ENCODE results near the gene ZNF451. TPM values are rescaled to one million over a fixed set of nuclear protein-coding genes. Genes with fewer than 3 reads are reported as not detected.

Gene ZNF451
- total RNA-seq, 1 donor from 2014 or later = 71.9 TPM

- H3K27ac Mint-ChIP-seq = no peak overlapping the region
- DNase-seq (no peak), ATAC-seq (ENCODE audit: low read depth) (no peak)
- ChIA-PET POLR2A (no interaction called here), CTCF (no interaction called here)
- H3K4me3 Mint-ChIP-seq = no peak overlapping the region
- peaks cover 69% of the 10 kb centered on the region for H3K36me3 Mint-ChIP-seq (ENCODE audit: low read depth)
- peaks cover 1% of the 10 kb centered on the region for H3K9me3 Mint-ChIP-seq
- no peaks in the 10 kb centered on the region for H3K27me3 Mint-ChIP-seq
- H3K4me1 Mint-ChIP-seq = no peaks in the 10 kb centered on the region
- TF ChIP-seq, protein P1, sequence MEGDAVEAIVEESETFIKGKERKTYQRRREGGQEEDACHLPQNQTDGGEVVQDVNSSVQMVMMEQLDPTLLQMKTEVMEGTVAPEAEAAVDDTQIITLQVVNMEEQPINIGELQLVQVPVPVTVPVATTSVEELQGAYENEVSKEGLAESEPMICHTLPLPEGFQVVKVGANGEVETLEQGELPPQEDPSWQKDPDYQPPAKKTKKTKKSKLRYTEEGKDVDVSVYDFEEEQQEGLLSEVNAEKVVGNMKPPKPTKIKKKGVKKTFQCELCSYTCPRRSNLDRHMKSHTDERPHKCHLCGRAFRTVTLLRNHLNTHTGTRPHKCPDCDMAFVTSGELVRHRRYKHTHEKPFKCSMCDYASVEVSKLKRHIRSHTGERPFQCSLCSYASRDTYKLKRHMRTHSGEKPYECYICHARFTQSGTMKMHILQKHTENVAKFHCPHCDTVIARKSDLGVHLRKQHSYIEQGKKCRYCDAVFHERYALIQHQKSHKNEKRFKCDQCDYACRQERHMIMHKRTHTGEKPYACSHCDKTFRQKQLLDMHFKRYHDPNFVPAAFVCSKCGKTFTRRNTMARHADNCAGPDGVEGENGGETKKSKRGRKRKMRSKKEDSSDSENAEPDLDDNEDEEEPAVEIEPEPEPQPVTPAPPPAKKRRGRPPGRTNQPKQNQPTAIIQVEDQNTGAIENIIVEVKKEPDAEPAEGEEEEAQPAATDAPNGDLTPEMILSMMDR (IDR thresholded peaks at IDR 0.05) = no peak
- intact Hi-C loops (cut with micrococcal nuclease) = no loop called here
These were observed 57.4 kb downstream of the ZNF451 start for GRCh38 chr6:57147401-57147800.

GRCh38 chr6:57147955-57148858 is 58.2 kb downstream of the ZNF451 start:
- Mint-ChIP-seq H3K36me3 (ENCODE audit: low read depth) (peaks cover 66% of the 10 kb centered on the region), H3K27me3 (no peaks in the 10 kb centered on the region), H3K9me3 (no peaks in the 10 kb centered on the region), H3K4me1 (no peaks in the 10 kb centered on the region), H3K4me3 (no peak overlapping the region), H3K27ac (no peak overlapping the region)
- ATAC-seq (ENCODE audit: low read depth) (no peak), DNase-seq (no peak)
- intact Hi-C loops (cut with micrococcal nuclease) = no loop called here
- TF ChIP-seq, protein P1 (IDR thresholded peaks at IDR 0.05) = no peak
- POLR2A ChIA-PET = no interaction called here
- CTCF ChIA-PET = no interaction called here

DNA sequence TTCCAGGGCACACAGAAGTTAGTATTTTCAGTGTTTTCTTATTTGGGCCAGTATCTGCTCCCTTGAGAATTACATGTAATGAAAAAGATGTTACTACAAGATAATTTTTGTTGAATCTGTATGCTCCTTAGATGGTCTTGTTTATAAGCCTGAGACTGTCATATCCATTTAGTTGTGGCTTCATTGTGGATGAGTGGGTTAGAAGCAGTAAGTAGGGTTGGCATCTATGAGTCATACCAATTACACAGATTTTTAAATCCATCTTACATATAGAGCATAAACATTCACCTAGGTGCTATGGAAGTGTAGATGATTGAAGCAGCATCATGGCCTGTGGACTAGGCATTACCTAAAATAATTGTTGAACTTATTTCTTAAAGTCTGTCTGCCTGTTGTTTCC is 68.7 kb downstream of the ZNF451 start:
- ATAC-seq (ENCODE audit: low read depth) (no peak), DNase-seq (no peak)
- Mint-ChIP-seq H3K27me3 (no peaks in the 10 kb centered on the region), H3K9me3 (no peaks in the 10 kb centered on the region), H3K4me3 (no peak overlapping the region), H3K36me3 (ENCODE audit: low read depth) (peaks cover 45% of the 10 kb centered on the region), H3K4me1 (no peaks in the 10 kb centered on the region), H3K27ac (no peak overlapping the region)
- POLR2A ChIA-PET = no interaction called here
- TF ChIP-seq, protein P1 (IDR thresholded peaks at IDR 0.05) = no peak
- intact Hi-C loops (cut with micrococcal nuclease) = no loop called here
- CTCF ChIA-PET = no interaction called here

DNA sequence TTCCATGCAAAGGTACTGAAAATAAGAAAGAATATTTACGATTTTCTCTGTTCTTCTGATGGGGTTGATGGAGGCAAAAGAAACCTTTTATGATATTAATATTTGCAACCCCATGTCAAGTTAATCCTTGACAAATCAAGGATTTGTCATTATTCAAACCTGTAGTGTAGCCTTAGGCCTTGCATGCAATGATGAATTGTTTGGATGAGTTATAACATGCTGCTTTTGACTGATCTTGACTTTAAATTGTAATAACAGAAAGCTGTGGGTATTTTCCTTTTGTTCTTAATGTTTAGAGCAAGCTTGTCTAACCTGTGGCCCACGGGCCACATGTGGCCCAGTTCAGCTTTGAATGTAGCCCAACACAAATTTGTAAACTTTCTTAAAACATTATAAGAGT is 69.1 kb downstream of the ZNF451 start:
- TF ChIP-seq, protein P1 (IDR thresholded peaks at IDR 0.05) = no peak
- ATAC-seq (ENCODE audit: low read depth) = no peak
- ChIA-PET POLR2A (no interaction called here), CTCF (no interaction called here)
- no peak for DNase-seq
- intact Hi-C loops (cut with micrococcal nuclease) = no loop called here
- Mint-ChIP-seq H3K27me3 (no peaks in the 10 kb centered on the region), H3K27ac (no peak overlapping the region), H3K36me3 (ENCODE audit: low read depth) (peaks cover 45% of the 10 kb centered on the region), H3K4me1 (no peaks in the 10 kb centered on the region), H3K4me3 (no peak overlapping the region), H3K9me3 (no peaks in the 10 kb centered on the region)

GRCh38 chr6:57162028-57162427 is 72.0 kb downstream of the ZNF451 start:
- POLR2A ChIA-PET = no interaction called here
- Mint-ChIP-seq H3K4me3 (no peak overlapping the region), H3K36me3 (ENCODE audit: low read depth) (peaks cover 49% of the 10 kb centered on the region), H3K4me1 (no peaks in the 10 kb centered on the region), H3K27ac (no peak overlapping the region), H3K9me3 (peaks cover 7% of the 10 kb centered on the region), H3K27me3 (no peaks in the 10 kb centered on the region)
- CTCF ChIA-PET = no interaction called here
- intact Hi-C loops (cut with micrococcal nuclease) = no loop called here
- ATAC-seq (ENCODE audit: low read depth) (no peak), DNase-seq (no peak)
- TF ChIP-seq, protein P1 (IDR thresholded peaks at IDR 0.05) = no peak

Data from activated B cell treated with CpG ODN at 0.5 μM for 24 hours (primary cell).